Esophagus muscularis mucosa (tissue), 4 donors: ENCODE data around the gene TLR10. TPM values are rescaled to one million over a fixed set of nuclear protein-coding genes. Genes with fewer than 3 reads are reported as not detected.
"Not testable (repeated sequence)": the region's sequence is repeated elsewhere in the genome, so short reads cannot be mapped to it uniquely, and the experiment has no call there.

Source experiments
- DNase-seq: peaks from one replicate; pipeline ENCODE4 v3.0.0-alpha.2; 2017; ENCODE audit errors: extremely low spot score
- H3K27ac ChIP-seq, 4 donors: fragments of 200-600 bp; sonication (generic); replicated peaks in 1 of 4; 1 replicate in 3 of 4; 2 replicates in 1 of 4; pipeline ENCODE4 v1.5.1; 2016 to 2019; ENCODE audit warnings: mild to moderate bottlenecking in 1 of 4
- H3K27me3 ChIP-seq, 4 donors: fragments of 200-600 bp; sonication (generic); one replicate each; pipeline versions ENCODE4 v1.5.1 to v1.6.0; 2016 to 2019
- H3K36me3 ChIP-seq, 4 donors: fragments of 200-600 bp; sonication (generic); one replicate each; pipeline ENCODE4 v1.5.1; 2016 to 2019
- H3K4me1 ChIP-seq, 4 donors: fragments of 200-600 bp; sonication (generic); one replicate each; pipeline ENCODE4 v1.5.1; 2016 to 2019
- H3K4me3 ChIP-seq, 4 donors: fragments of 200-600 bp; sonication (generic); 1 replicate in 2 of 4; 2 replicates in 2 of 4; pipeline ENCODE4 v1.5.1; 2016 to 2019; ENCODE audit warnings: mild to moderate bottlenecking in 4 of 4, moderate library complexity in 1 of 4
- H3K9me3 ChIP-seq, 4 donors: fragments of 200-600 bp; sonication (generic); 1 replicate in 3 of 4; 2 replicates in 1 of 4; pipeline ENCODE4 v1.5.1; 2016 to 2019
- CTCF ChIP-seq, 3 experiments: fragments of 200-600 bp in 2 of 3; fragments of 450-650 bp in 1 of 3; sonication (generic) in 2 of 3; IDR thresholded peaks; one replicate each; pipeline ENCODE4 v1.5.1; 2017 to 2019; ENCODE audit warnings: antibody characterized with exemption in 3 of 3, mild to moderate bottlenecking in 2 of 3, moderate library complexity in 1 of 3
- EP300 ChIP-seq: sonication (generic); formaldehyde crosslinking; IDR thresholded peaks from one replicate; pipeline ENCODE4 v1.6.1; 2017; ENCODE audit warnings: antibody characterized with exemption
- POLR2A ChIP-seq: fragments of 450-650 bp; IDR thresholded peaks from one replicate; pipeline ENCODE4 v1.6.1; 2017; ENCODE audit warnings: antibody characterized with exemption, moderate library complexity, mild to moderate bottlenecking, low read depth
- POLR2AphosphoS5 ChIP-seq, 2 donors: sonication (generic); formaldehyde crosslinking; IDR thresholded peaks; one replicate each; pipeline ENCODE4 v1.6.1; 2017; ENCODE audit warnings: antibody characterized with exemption in 2 of 2
- WGBS: methylation state at CpG from one replicate; pipeline ENCODE4 v1.1.5; 2018; 5-methylcytosine and 5-hydroxymethylcytosine counted together
- intact Hi-C: fragments of 100-400 bp; cut with DNase I; formaldehyde crosslinking; loops from one replicate; pipeline ENCODE4 v1.15.1; 2023
- total RNA-seq, 4 donors: library from RNA; depleted of rRNA; stranded (reverse); fragments of >200 nt; gene quantifications; one replicate each; pipeline versions ENCODE4 v1.1.0 to v1.2.1, GENCODE V29; 2016

Gene TLR10
- total RNA-seq, 4 donors from 2014 or later, result 0.17 TPM; not detected in 3

- Histone ChIP-seq H3K4me3 (no peak overlapping the region), H3K4me1 (no peaks in the 10 kb centered on the region), H3K9me3 (no peaks in the 10 kb centered on the region), H3K36me3 (no peaks in the 10 kb centered on the region), H3K27ac (no peak overlapping the region), H3K27me3 (no peaks in the 10 kb centered on the region)
- TF ChIP-seq CTCF (IDR thresholded peaks at IDR 0.05), result no peak
- TF ChIP-seq EP300, result no peak
- no peak for TF ChIP-seq POLR2A
- TF ChIP-seq POLR2AphosphoS5 (IDR thresholded peaks at IDR 0.05), result no peak
- WGBS, result 87% methylated on average over 8 of the region's 8 CpGs
- no peak for DNase-seq
- intact Hi-C loops, result loop anchor here (1.0 kb wide), 1 partner anchor 24 kb away; no protein-coding TSS in a partner anchor
Measured at GRCh38 chr4:38783109-38783460, 295 bp upstream of the TLR10 start.

GRCh38 chr4:38781854-38782261, 932 bp downstream of the TLR10 start:
- intact Hi-C loops, result no loop called here
- TF ChIP-seq CTCF (IDR thresholded peaks at IDR 0.05) (no peak), POLR2AphosphoS5 (IDR thresholded peaks at IDR 0.05) (no peak), POLR2A (no peak)
- 99% methylated on average over 4 of the region's 4 CpGs for WGBS
- H3K36me3 ChIP-seq, result no peaks in the 10 kb centered on the region
- H3K9me3 ChIP-seq, result no peaks in the 10 kb centered on the region
- no peak overlapping the region for H3K27ac ChIP-seq
- no peaks in the 10 kb centered on the region for H3K27me3 ChIP-seq
- no peak for DNase-seq
- H3K4me3 ChIP-seq, result no peak overlapping the region
- no peaks in the 10 kb centered on the region for H3K4me1 ChIP-seq

GRCh38 chr4:38780833-38781484, 1.8 kb downstream of the TLR10 start:
- Histone ChIP-seq H3K27ac (no peak overlapping the region), H3K27me3 (no peaks in the 10 kb centered on the region), H3K4me3 (no peak overlapping the region), H3K9me3 (no peaks in the 10 kb centered on the region), H3K36me3 (no peaks in the 10 kb centered on the region), H3K4me1 (no peaks in the 10 kb centered on the region)
- WGBS, result 93% methylated on average over 4 of the region's 4 CpGs
- intact Hi-C loops, result no loop called here
- no peak for DNase-seq
- TF ChIP-seq POLR2A (no peak), POLR2AphosphoS5 (IDR thresholded peaks at IDR 0.05) (no peak), EP300 (no peak), CTCF (IDR thresholded peaks at IDR 0.05) (no peak)

- Histone ChIP-seq H3K27me3 (no peaks in the 10 kb centered on the region), H3K36me3 (no peaks in the 10 kb centered on the region), H3K4me3 (no peak overlapping the region), H3K27ac (no peak overlapping the region), H3K4me1 (no peaks in the 10 kb centered on the region), H3K9me3 (no peaks in the 10 kb centered on the region)
- no peak for TF ChIP-seq CTCF (IDR thresholded peaks at IDR 0.05)
- 84% methylated on average over 5 of the region's 5 CpGs for WGBS
- intact Hi-C loops, result no loop called here
- DNase-seq, result no peak
Measured at GRCh38 chr4:38779790-38780189, 3.0 kb downstream of the TLR10 start.

- H3K27me3 ChIP-seq, intact Hi-C loops, H3K36me3 ChIP-seq, H3K4me1 ChIP-seq, DNase-seq, H3K27ac ChIP-seq, H3K4me3 ChIP-seq, H3K9me3 ChIP-seq: not testable (repeated sequence)
- 86% methylated on average over 2 of the region's 2 CpGs for WGBS
Measured at GRCh38 chr4:38777925-38778324, 4.9 kb downstream of the TLR10 start.
